Measurements from ENCODE around the gene ECM2. TPM values are rescaled to one million over a fixed set of nuclear protein-coding genes. Genes with fewer than 3 reads are reported as not detected.

Gene ECM2
- total and polyA plus RNA-seq, 2 experiments from 2014 or later = 4.0 to 20.8 TPM

- Histone ChIP-seq H2AFZ (no peak overlapping the region), H3K9me3 (ENCODE audit: low read depth) (no peaks in the 10 kb centered on the region), H4K20me1 (ENCODE audit: insufficient read depth, poor library complexity, severe bottlenecking) (no peaks in the 10 kb centered on the region), H3K27me3 (no peaks in the 10 kb centered on the region), H3K27ac (no peak overlapping the region), H3K4me3 (no peak overlapping the region), H3K9me2 (replicated peaks; ENCODE audit: insufficient read depth) (no peaks in the 10 kb centered on the region), H3K4me1 (ENCODE audit: insufficient read depth) (no peaks in the 10 kb centered on the region), H3K79me2 (no peaks in the 10 kb centered on the region), H3K36me3 (replicated peaks; ENCODE audit: insufficient read depth, low read depth) (no peaks in the 10 kb centered on the region), H3K4me2 (no peak overlapping the region)
- DNase-seq (ENCODE audit: low spot score) = no peak
- TF ChIP-seq EZH2 (IDR thresholded peaks at IDR 0.05; ENCODE audit: borderline replicate concordance) (no peak), CTCF (IDR thresholded peaks at IDR 0.05; ENCODE audit: poor library complexity) (no peak), EZH2phosphoT487 (IDR thresholded peaks at IDR 0.05; ENCODE audit: low read depth, severe bottlenecking, unreplicated experiment) (no peak)
- 93% methylated on average over 2 of the region's 2 CpGs for WGBS (ENCODE audit: low lambda C conversion rate, missing lambda C conversion rate)
These were observed 15.0 kb upstream of the ECM2 start for GRCh38 chr9:92550765-92551164.

GRCh38 chr9:92547356-92547755 lies 11.6 kb upstream of the ECM2 start:
- H4K20me1 ChIP-seq (ENCODE audit: insufficient read depth, poor library complexity, severe bottlenecking) = no peaks in the 10 kb centered on the region
- TF ChIP-seq EZH2phosphoT487 (IDR thresholded peaks at IDR 0.05; ENCODE audit: low read depth, severe bottlenecking, unreplicated experiment) (no peak), CTCF (IDR thresholded peaks at IDR 0.05; ENCODE audit: poor library complexity) (no peak), EZH2 (IDR thresholded peaks at IDR 0.05; ENCODE audit: borderline replicate concordance) (no peak)
- no peaks in the 10 kb centered on the region for H3K36me3 ChIP-seq (replicated peaks; ENCODE audit: insufficient read depth, low read depth)
- no peak overlapping the region for H3K27ac ChIP-seq
- no peak overlapping the region for H3K4me3 ChIP-seq
- H3K4me2 ChIP-seq = no peak overlapping the region
- no peak for DNase-seq (ENCODE audit: low spot score)
- no peaks in the 10 kb centered on the region for H3K9me2 ChIP-seq (replicated peaks; ENCODE audit: insufficient read depth)
- no peaks in the 10 kb centered on the region for H3K4me1 ChIP-seq (ENCODE audit: insufficient read depth)
- no peak overlapping the region for H2AFZ ChIP-seq
- 93% methylated on average over 3 of the region's 3 CpGs for WGBS (ENCODE audit: low lambda C conversion rate, missing lambda C conversion rate)
- no peaks in the 10 kb centered on the region for H3K9me3 ChIP-seq (ENCODE audit: low read depth)
- H3K27me3 ChIP-seq = no peaks in the 10 kb centered on the region
- H3K79me2 ChIP-seq = no peaks in the 10 kb centered on the region

GRCh38 chr9:92545002-92545510 lies 9.3 kb upstream of the ECM2 start:
- H3K79me2 ChIP-seq = no peaks in the 10 kb centered on the region
- H3K9me3 ChIP-seq (ENCODE audit: low read depth) = no peaks in the 10 kb centered on the region
- no peaks in the 10 kb centered on the region for H3K36me3 ChIP-seq (replicated peaks; ENCODE audit: insufficient read depth, low read depth)
- TF ChIP-seq EZH2phosphoT487 (IDR thresholded peaks at IDR 0.05; ENCODE audit: low read depth, severe bottlenecking, unreplicated experiment) = no peak
- no peak for TF ChIP-seq CTCF (IDR thresholded peaks at IDR 0.05; ENCODE audit: poor library complexity)
- TF ChIP-seq EZH2 (IDR thresholded peaks at IDR 0.05; ENCODE audit: borderline replicate concordance) = no peak
- no peaks in the 10 kb centered on the region for H3K9me2 ChIP-seq (replicated peaks; ENCODE audit: insufficient read depth)
- no peak overlapping the region for H2AFZ ChIP-seq
- H4K20me1 ChIP-seq (ENCODE audit: insufficient read depth, poor library complexity, severe bottlenecking) = no peaks in the 10 kb centered on the region
- DNase-seq (ENCODE audit: low spot score) = no peak
- no peak overlapping the region for H3K4me3 ChIP-seq
- no peaks in the 10 kb centered on the region for H3K4me1 ChIP-seq (ENCODE audit: insufficient read depth)
- no peaks in the 10 kb centered on the region for H3K27me3 ChIP-seq
- H3K27ac ChIP-seq = no peak overlapping the region
- no peak overlapping the region for H3K4me2 ChIP-seq
- WGBS (ENCODE audit: low lambda C conversion rate, missing lambda C conversion rate) = 97% methylated on average over 23 of the region's 33 CpGs

- no peak overlapping the region for H3K27ac ChIP-seq
- 66% methylated on average over 7 of the region's 7 CpGs for WGBS (ENCODE audit: low lambda C conversion rate, missing lambda C conversion rate)
- TF ChIP-seq EZH2 (IDR thresholded peaks at IDR 0.05; ENCODE audit: borderline replicate concordance) = no peak
- no peak for TF ChIP-seq CTCF (IDR thresholded peaks at IDR 0.05; ENCODE audit: poor library complexity)
- no peak for TF ChIP-seq EZH2phosphoT487 (IDR thresholded peaks at IDR 0.05; ENCODE audit: low read depth, severe bottlenecking, unreplicated experiment)
These were observed 8.2 kb upstream of the ECM2 start for GRCh38 chr9:92543972-92544371.

More at GRCh38 chr9:92543972-92544371, 8.2 kb upstream of the ECM2 start:
- Histone ChIP-seq H2AFZ (no peak overlapping the region), H3K27me3 (no peaks in the 10 kb centered on the region), H4K20me1 (ENCODE audit: insufficient read depth, poor library complexity, severe bottlenecking) (no peaks in the 10 kb centered on the region), H3K79me2 (no peaks in the 10 kb centered on the region), H3K4me2 (no peak overlapping the region), H3K4me1 (ENCODE audit: insufficient read depth) (no peaks in the 10 kb centered on the region), H3K4me3 (no peak overlapping the region), H3K9me3 (ENCODE audit: low read depth) (no peaks in the 10 kb centered on the region), H3K36me3 (replicated peaks; ENCODE audit: insufficient read depth, low read depth) (no peaks in the 10 kb centered on the region), H3K9me2 (replicated peaks; ENCODE audit: insufficient read depth) (no peaks in the 10 kb centered on the region)
- no peak for DNase-seq (ENCODE audit: low spot score)
